RWPE1 (cell line): ENCODE measurements around the gene TMEM219.
"Not testable (repeated sequence)": the region's sequence is repeated elsewhere in the genome, so short reads cannot be mapped to it uniquely, and the experiment has no call there.

Experiments used
- CTCF ChIA-PET: fragments of 350-600 bp; sonication (Branson Sonifier 250); formaldehyde crosslinking; extraction: SDS; loops from one replicate; lab custom pipeline; 2021; lab: Yijun Ruan, JAX
- POLR2A ChIA-PET: fragments of 400-600 bp; formaldehyde crosslinking; extraction: SDS; loops from one replicate; lab custom pipeline; 2020; ENCODE audit warnings: antibody characterized with exemption; ENCODE audit not compliant: low non-redundant PET; lab: Yijun Ruan, JAX
- DNase-seq: peaks from one replicate; pipeline ENCODE4 v3.0.0; 2012; ENCODE audit warnings: low spot score
- H3K27ac ChIP-seq: fragments of 450-650 bp; 2 replicates; pipeline ENCODE4 v1.5.1; 2017
- TF ChIP-seq, protein P1 (sequence below): fragments of 450-650 bp; conservative IDR thresholded peaks from 2 replicates; pipeline ENCODE4 v1.5.1; 2017; ENCODE audit warnings: low read depth, mild to moderate bottlenecking

Gene TMEM219

DNA sequence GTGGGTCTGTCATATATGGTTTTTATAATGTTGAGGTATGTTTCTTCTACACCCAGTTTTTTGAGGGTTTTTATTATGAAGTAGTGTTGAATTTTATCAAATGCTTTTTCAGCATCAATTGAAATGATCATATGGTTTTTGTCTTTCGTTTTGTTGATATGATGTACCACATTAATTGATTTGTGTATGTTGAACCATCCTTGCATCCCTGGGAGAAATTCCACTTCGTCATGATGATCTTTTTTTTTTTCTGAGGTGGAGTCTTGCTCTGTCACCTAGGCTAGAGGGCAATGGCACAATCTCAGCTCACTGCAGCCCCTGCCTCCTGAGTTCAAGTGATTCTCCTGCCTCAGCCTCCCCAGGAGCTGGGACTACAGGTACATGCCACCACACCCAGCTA, 14.0 kb upstream of the TMEM219 start:
- ChIA-PET POLR2A (no interaction called here), CTCF (interaction anchor here (0.6 kb wide), 1 partner anchor 13 kb away, joined by 3 read pairs; no protein-coding TSS in a partner anchor)
- TF ChIP-seq, protein P1, sequence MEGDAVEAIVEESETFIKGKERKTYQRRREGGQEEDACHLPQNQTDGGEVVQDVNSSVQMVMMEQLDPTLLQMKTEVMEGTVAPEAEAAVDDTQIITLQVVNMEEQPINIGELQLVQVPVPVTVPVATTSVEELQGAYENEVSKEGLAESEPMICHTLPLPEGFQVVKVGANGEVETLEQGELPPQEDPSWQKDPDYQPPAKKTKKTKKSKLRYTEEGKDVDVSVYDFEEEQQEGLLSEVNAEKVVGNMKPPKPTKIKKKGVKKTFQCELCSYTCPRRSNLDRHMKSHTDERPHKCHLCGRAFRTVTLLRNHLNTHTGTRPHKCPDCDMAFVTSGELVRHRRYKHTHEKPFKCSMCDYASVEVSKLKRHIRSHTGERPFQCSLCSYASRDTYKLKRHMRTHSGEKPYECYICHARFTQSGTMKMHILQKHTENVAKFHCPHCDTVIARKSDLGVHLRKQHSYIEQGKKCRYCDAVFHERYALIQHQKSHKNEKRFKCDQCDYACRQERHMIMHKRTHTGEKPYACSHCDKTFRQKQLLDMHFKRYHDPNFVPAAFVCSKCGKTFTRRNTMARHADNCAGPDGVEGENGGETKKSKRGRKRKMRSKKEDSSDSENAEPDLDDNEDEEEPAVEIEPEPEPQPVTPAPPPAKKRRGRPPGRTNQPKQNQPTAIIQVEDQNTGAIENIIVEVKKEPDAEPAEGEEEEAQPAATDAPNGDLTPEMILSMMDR: no peak
- no peak overlapping the region for H3K27ac ChIP-seq
- DNase-seq: no peak

DNA sequence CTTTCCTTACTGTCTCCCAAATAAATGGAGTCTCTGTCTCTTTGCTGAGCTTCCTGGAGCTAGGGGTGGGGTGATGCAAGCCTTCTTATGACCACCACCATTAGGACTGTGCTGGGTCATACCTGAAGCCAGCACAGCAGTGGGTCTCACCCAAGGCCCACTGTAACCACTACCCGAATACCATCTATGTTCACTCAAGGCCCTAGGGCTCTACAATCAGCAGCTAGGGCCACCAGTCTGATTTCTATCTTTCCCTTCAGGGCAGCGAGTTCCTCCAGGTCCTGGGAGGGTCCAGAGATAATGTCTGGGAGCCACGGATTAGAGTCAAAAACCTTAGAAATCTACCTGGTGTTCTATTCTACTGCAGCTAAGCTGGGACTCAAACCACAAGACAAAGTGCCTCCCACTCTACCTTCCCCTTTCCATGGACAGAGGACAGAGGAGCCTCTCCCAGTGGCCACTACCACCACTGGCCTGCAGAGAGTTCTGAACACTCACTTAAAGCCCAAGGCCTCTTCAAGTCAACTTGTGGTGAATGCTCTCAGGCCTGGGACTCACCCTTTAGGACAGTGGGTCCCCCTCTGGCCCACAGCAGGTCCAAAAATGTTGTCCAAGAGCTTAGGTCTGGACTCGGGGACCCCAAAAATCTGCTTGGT, 10.9 kb upstream of the TMEM219 start:
- POLR2A ChIA-PET: interaction anchor here (0.6 to 1.8 kb wide), 2 partner anchors 11 to 130 kb away, joined by 3 to 5 read pairs; partner anchors contain the start of gene TMEM219
- TF ChIP-seq, protein P1: no peak
- no peak overlapping the region for H3K27ac ChIP-seq
- no peak for DNase-seq
- CTCF ChIA-PET: interaction anchor here (1.1 kb wide), 1 partner anchor 11 kb away, joined by 8 read pairs; the partner anchor contains the start of gene TMEM219

DNA sequence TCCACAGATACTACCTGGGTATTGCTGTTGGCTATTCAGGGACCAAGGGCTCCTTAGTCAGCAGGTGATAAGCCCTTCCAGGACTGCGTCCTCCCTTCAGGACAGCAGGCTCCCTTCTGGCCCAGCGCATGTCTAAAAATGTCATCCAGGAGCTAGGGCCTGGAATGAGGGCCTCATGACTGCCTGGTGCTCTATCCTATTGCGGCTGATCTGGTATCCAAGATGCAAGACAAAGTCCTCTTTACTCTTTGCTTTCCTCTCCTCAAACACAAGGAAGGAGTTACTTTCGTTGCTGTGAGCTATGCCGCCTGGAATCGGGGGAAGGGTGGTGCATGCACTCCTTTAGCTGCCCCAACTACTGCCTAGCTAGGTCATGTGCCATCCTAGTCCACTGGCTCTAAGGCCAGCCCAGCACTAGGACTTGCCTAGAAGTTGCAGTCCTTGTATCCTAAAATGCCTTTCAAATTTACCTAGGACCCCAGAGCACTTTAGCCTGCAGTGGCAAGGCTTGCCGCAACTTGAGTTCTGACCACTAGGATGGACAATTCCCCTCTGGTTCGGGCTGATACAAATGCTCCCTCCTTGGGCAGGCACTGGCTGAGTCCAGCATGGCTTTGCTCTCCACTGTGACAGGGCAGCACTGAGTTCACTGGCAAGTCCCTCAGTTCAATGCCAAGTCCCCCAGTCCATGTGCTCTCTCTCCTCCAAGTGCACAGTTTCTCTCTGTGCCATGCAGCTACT, 10.1 kb upstream of the TMEM219 start:
- H3K27ac ChIP-seq: no peak overlapping the region
- DNase-seq: no peak
- ChIA-PET CTCF (interaction anchor here (1.1 kb wide), 1 partner anchor 10 kb away, joined by 8 read pairs; the partner anchor contains the start of gene TMEM219), POLR2A (interaction anchor here (1.8 kb wide), 1 partner anchor 10 kb away, joined by 5 read pairs; the partner anchor contains the start of gene TMEM219)
- TF ChIP-seq, protein P1: no peak

DNA sequence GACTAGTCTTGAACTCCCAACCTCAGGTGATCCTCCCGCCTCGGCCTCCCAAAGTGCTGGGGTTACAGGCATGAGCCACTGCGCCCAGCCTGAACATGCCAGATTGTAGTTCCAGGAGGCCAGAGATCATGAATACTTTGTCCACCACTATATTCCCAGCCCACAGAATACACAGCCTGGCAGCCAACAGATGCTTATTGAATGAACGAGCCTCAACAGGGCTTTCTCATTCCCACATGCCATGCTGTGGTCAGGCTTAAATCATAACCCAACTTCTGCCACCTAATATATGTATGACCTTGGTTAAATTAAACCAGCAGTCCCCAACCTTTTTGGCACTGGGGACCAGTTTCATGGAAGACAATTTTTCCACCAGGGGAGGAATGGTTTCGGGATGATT, 3.1 kb upstream of the TMEM219 start:
- TF ChIP-seq, protein P1: no peak
- ChIA-PET CTCF (interaction anchor here (0.6 kb wide), 1 partner anchor 240 kb away, joined by 4 read pairs; no protein-coding TSS in a partner anchor), POLR2A (interaction anchor here (0.5 kb wide), 1 partner anchor 32 kb away, joined by 4 read pairs; no protein-coding TSS in a partner anchor)
- H3K27ac ChIP-seq: no peak overlapping the region
- no peak for DNase-seq

DNA sequence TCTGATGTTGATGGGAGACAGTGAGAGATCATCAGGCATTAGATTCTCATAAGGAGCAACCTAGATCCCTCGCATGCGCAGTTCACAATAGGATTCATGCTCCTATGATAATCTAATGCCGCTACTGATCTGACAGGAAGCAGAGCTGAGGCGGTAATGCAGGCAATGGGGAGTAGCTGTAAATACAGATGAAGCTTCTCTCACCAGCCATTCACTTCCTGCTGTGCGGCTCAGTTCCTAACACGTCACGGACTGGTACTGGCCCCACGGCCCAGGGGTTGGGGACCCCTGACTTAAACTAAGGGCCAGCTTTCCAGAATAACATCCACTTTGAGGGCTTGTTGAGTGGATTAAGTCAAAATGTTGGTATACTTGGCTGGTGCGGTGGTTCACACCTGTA, 2.6 kb upstream of the TMEM219 start:
- CTCF ChIA-PET: interaction anchor here (0.6 kb wide), 1 partner anchor 241 kb away, joined by 4 read pairs; no protein-coding TSS in a partner anchor
- no peak overlapping the region for H3K27ac ChIP-seq
- TF ChIP-seq, protein P1: no peak
- DNase-seq: no peak
- POLR2A ChIA-PET: interaction anchor here (0.5 kb wide), 1 partner anchor 32 kb away, joined by 4 read pairs; no protein-coding TSS in a partner anchor

DNA sequence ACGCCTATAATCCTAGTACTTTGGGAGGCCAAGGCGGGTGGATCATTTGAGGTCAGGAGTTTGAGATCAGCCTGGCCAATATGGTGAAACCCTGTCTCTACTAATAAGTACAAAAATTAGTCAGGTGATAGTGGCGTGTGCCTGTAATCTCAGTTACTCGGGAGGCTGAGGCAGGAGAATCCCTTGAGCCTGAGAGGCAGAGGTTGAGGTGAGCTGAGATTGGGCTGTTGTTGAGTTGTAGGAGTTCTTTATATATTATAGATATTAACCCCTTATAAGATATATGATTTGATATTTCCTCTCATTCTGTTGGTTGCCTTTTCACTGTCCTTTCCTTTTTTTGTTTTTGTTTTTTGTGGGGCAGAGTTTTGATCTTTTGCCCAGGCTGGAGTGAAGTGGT, 2.1 kb upstream of the TMEM219 start:
- CTCF ChIA-PET, H3K27ac ChIP-seq, POLR2A ChIA-PET, DNase-seq: not testable (repeated sequence)
